IPS DF 6.9 (cell line): ENCODE measurements around the gene IGSF8.

Experiments used
- DNase-seq: peaks from one replicate; pipeline ENCODE4 v3.0.0-alpha.2; 2013; ENCODE audit warnings: low read depth, low spot score
- H3K27ac ChIP-seq: one replicate; pipeline ENCODE4 v1.5.1; 2013; ENCODE audit warnings: low read length, control low read depth
- H3K27me3 ChIP-seq: 2 replicates; pipeline ENCODE4 v1.6.1; 2013; ENCODE audit warnings: mild to moderate bottlenecking, low read length; ENCODE audit not compliant: control insufficient read depth, insufficient read depth
- H3K36me3 ChIP-seq: 2 replicates; pipeline ENCODE4 v1.6.1; 2013; ENCODE audit warnings: low read length; ENCODE audit not compliant: control insufficient read depth, insufficient read depth
- H3K4me1 ChIP-seq: 2 replicates; pipeline ENCODE4 v1.6.1; 2013; ENCODE audit warnings: low read length; ENCODE audit not compliant: control insufficient read depth, insufficient read depth
- H3K4me3 ChIP-seq: 2 replicates; pipeline ENCODE4 v1.5.1; 2013; ENCODE audit warnings: mild to moderate bottlenecking, low read length
- H3K9me3 ChIP-seq: 2 replicates; pipeline ENCODE4 v1.6.1; 2013; ENCODE audit warnings: low read length, inconsistent platforms; ENCODE audit not compliant: control insufficient read depth, insufficient read depth
- WGBS: extraction: QIAGEN DNeasy Blood & Tissue Kit; methylation state at CpG from one replicate; pipeline ENCODE4 v1.1.7; 2013; ENCODE audit warnings: mixed read lengths, missing lambda C conversion rate; ENCODE audit not compliant: insufficient read length, insufficient coverage; 5-methylcytosine and 5-hydroxymethylcytosine counted together

Gene IGSF8

DNA sequence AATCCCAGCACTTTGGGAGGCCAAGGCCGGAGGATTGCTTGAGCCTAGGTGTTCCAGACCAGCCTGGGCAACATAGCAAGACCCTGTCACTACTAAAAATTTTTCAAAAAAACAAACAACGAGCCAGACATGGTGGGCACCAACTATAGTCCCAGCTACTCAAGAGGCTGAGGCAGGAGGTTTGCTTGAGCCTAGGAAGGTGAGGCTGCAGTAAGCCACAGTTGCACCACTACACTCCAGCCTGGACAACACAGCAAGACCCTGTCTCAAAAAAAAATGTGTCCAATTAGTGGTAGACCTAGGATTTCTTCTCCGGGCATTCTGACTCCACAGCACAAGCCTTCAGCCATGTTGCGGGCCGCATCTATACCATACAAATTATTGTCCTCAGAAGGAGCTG, 6.7 kb upstream of the IGSF8 start:
- no peak overlapping the region for H3K4me3 ChIP-seq

DNA sequence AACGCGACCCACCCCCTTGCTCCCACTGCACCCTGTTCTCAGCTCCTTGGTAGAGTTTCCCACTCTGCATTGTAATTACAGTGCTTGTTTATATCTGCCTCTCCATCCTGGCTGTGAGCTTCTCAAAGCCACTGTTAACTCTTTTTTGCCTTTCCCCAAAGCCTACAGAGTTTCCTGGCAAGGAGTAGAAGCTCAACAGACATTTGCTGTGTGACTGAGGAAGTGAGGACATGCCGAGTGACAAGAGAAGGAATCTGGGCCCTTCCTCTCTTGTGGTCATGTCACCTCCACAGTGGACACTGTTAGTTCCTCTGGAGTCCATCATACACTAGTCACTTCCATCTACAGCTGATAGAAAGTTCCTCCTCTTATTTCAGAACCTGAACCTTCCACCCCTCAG, 6.1 kb upstream of the IGSF8 start:
- no peak for DNase-seq
- H3K36me3 ChIP-seq, result no peaks in the 10 kb centered on the region
- H3K27me3 ChIP-seq, result no peaks in the 10 kb centered on the region
- no peak overlapping the region for H3K4me3 ChIP-seq
- WGBS, result no CpG with 5 or more reads among the region's 3 CpGs
- H3K9me3 ChIP-seq, result no peaks in the 10 kb centered on the region
- peaks cover 2% of the 10 kb centered on the region; the same call in 1 of the 2 replicates for H3K4me1 ChIP-seq
- no peak overlapping the region for H3K27ac ChIP-seq

More for the DNA sequence above, 6.7 kb upstream of the IGSF8 start:
- Histone ChIP-seq H3K4me1 (peaks cover 3% of the 10 kb centered on the region; the same call in 1 of the 2 replicates), H3K27ac (no peak overlapping the region), H3K36me3 (no peaks in the 10 kb centered on the region), H3K27me3 (no peaks in the 10 kb centered on the region), H3K9me3 (no peaks in the 10 kb centered on the region)
- no CpG with 5 or more reads among the region's 5 CpGs for WGBS
- no peak for DNase-seq

DNA sequence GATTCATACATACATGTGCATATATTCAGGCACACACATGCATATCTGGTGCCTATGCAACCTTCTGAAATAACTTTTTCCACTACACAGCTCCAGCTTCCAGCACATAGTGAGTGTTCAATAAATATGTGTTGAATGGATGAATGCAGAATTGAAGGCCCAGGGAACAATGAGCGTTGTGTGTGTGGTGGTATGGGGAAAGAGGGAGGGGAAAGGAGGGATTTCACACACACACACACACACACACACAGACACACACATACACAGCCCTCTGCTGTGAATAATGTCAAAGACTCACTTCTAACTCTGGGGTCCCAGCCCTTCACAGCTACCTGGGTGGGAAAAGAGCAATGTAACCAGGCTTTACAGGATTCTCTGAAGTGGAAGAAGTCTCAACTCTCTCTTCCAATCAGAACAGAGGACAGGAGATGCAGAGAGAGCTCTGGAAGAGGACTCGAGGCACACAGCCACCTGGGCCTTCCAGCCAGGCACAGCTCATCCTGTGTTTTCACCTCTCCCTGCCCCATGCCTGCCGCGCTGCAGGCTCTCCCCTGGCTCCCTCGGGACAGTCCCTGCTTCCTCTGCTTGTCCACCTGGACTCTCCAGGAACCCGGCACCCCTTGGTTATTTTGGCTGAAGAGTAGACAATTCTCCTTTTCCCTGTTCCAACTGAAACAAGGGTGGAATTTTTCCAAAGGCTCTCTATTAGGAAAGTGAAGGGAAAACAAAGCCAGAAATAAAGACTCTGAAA, 5.4 kb upstream of the IGSF8 start:
- H3K27me3 ChIP-seq, result no peaks in the 10 kb centered on the region
- H3K4me3 ChIP-seq, result no peak overlapping the region
- no peak for DNase-seq
- H3K27ac ChIP-seq, result no peak overlapping the region
- H3K36me3 ChIP-seq, result no peaks in the 10 kb centered on the region
- no CpG with 5 or more reads among the region's 6 CpGs for WGBS
- no peaks in the 10 kb centered on the region for H3K9me3 ChIP-seq
- peaks cover 2% of the 10 kb centered on the region; the same call in 1 of the 2 replicates for H3K4me1 ChIP-seq

DNA sequence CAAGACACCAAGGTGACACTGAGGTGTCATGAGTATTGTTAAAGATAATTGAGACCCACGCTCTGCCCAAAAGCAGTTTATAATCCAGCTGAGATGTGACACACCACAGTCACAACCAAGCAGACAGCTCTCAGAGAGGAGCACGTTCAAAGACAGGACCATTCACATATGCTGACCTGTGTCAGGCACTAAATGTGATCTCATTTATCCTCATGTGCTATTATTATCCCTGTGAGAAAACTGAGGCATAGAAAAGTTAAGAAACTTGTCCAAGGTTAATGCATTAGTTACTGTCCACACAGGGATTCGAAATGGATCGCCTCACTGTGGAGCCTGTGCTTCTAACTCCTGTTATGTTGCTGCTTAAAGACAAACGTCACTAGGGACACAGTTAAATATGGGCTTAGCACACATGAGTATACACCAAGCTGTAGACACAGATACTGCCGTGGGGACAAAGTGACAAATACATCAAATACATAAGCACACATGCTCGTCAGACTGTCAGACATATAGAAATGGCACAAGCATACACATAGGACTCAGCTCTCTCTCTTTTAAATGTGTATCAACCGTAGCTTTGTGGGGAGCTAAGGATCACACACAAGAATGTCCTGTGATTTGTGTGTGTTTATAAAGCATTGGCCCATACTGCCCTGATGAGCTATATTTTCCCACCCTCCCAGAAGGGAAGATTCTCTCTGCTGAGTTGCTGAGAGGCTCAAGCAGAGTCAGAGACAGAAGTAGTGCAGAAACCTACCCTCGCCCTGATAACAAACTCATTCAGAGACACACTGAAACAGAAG, 3.5 kb upstream of the IGSF8 start:
- Histone ChIP-seq H3K4me3 (no peak overlapping the region), H3K27ac (no peak overlapping the region), H3K36me3 (no peaks in the 10 kb centered on the region), H3K9me3 (no peaks in the 10 kb centered on the region), H3K27me3 (no peaks in the 10 kb centered on the region), H3K4me1 (peaks cover 10% of the 10 kb centered on the region)
- no CpG with 5 or more reads among the region's 9 CpGs for WGBS
- DNase-seq, result no peak

DNA sequence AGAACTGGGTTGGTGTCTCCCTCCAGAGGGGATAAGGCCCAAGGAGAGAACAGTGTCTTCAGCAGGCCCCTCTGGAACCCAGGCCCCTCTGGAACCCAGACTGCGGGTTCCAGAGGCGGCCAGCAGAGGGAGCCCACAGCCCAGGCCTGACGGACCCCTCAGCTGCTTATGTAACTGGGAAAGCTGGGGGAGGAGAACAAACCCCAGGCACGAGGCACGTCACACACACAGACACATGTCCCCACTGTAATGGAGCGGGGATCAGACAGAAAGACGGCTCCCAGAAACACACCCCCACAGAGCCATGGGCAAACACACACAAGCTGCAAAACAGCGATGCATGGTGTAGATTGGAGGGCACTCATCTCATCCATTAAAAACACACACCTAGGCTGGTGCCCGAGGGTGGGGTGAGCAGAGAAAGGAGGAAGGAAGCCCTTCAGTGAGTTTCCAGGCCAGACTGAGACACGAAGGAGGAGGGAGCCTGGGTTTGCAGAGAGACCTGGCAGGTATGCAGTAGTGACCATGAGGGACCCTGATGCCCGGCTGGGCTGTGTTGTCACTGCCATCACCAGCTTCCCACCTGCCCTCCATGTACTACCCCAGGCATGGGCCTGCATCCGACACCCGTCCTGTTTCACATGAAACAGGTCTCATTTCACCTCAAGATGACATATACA, 2.8 kb upstream of the IGSF8 start:
- DNase-seq, result no peak
- Histone ChIP-seq H3K9me3 (no peaks in the 10 kb centered on the region), H3K4me1 (peaks cover 17% of the 10 kb centered on the region), H3K27me3 (no peaks in the 10 kb centered on the region), H3K36me3 (no peaks in the 10 kb centered on the region), H3K4me3 (no peak overlapping the region), H3K27ac (no peak overlapping the region)
- WGBS, result no CpG with 5 or more reads among the region's 13 CpGs

DNA sequence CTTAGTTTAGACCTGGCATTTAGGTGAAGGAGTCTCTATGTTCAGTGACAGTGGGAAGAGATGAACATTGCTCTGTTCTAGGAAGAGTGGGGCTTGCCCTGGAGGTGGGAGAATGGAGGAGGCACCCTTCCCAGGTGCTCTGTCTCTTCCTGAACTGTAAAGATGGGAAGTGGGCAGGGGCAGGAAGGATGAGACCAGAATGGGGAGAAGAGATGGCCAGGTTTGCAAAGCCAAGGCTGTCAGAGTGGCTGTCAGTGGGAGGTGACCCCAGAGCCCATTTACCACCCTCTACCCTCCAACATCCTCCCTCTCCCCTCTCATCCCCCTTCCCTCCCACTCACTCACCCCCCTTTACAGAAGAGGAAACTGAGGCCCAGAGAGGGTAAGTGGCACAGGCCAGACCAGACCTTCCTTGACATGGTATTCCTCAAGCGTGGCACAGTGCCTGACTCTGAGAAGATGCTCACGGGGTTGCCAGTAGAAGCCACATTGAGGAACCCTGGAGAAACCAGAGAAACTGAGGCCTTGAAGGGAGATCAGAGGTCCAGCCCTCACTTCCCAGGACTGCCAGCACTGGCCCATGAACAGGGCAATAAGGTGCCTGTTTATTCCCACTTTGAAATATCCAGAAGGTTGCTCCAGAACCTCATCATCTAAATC, 1.4 kb upstream of the IGSF8 start:
- peaks cover 2% of the 10 kb centered on the region for H3K36me3 ChIP-seq
- DNase-seq, result no peak
- WGBS, result no CpG with 5 or more reads among the region's 2 CpGs
- H3K4me1 ChIP-seq, result peaks cover 24% of the 10 kb centered on the region
- H3K4me3 ChIP-seq, result no peak overlapping the region
- no peak overlapping the region for H3K27ac ChIP-seq
- no peaks in the 10 kb centered on the region for H3K9me3 ChIP-seq
- no peaks in the 10 kb centered on the region for H3K27me3 ChIP-seq

DNA sequence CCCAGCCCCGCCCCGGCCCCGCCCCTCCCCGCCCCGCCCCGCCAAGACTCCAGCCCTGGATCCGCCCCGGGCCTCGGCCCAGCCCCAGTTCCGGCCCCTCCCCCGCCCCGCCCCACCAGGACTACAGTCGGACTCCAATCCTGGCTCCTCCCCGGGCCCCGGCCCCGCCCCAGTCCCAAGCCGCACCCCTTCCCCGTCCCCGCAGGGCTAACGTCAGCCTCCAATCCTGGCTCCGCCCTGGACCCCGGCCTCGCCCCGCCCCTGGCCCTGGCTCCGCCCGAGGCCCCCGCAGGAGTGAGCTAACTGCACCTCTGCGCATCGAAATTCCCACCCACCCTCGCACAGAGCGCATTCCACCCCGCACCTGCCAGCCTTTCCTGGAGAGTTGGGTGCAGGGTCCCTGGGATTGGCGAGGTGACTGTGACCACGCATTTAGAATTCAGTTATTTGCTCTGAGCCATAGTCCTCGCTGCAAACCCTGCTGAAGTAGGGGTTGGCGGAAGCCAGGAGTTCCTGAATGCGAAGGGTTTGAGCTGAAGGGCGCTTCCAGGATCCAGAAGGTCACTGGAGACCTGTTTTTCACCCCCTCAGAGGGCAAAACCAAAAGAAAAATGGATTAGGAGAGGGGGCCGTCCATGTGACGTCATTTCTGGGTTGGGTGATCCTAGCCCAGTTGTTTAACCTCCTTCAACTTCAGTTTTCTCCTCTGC, 588 bp upstream of the IGSF8 start:
- H3K9me3 ChIP-seq, result no peaks in the 10 kb centered on the region
- DNase-seq, result no peak
- H3K36me3 ChIP-seq, result peaks cover 6% of the 10 kb centered on the region
- no peaks in the 10 kb centered on the region for H3K27me3 ChIP-seq
- WGBS, result no CpG with 5 or more reads among the region's 40 CpGs
- H3K27ac ChIP-seq, result no peak overlapping the region
- peak overlapping the region; percentile 6; the same call in 1 of the 2 replicates for H3K4me3 ChIP-seq
- peaks cover 24% of the 10 kb centered on the region for H3K4me1 ChIP-seq

DNA sequence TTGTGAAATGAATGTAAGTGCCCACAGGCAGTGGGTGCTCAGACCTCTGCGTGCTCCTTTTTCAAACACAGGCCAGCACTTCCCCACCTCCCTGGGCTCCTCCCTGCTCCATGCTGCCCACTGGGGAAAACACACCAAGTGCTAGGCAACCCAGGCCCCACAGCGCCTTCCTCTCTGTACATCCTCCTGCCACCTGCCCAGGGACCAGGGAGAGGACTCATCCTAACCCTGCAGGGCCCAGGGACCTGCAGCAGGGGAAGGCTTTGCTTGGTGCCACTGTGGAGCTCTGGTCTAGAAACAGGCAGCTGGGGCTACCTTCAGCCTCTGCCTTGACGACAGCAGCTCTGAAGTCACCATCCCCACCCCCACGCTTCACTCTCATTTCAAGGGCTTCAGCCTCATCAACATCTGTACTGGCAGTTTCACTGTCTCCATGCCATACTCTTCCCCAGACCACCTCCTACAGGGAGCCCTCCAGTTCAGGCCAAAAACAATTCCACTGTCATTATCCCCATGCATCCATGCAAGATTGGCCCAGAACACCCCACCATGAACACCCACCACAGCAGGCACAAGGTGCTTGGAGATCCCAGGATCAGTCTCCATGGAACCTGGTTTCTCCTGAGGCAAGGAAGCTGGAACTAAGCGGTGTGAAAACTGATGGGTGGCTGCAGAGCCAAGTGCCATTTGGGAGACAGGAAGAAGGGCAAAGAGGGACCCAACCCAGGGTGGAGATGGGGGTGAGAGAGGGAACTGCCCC, 1.1 kb downstream of the IGSF8 start:
- H3K9me3 ChIP-seq, result no peaks in the 10 kb centered on the region
- peak overlapping the region; percentile 62; the same call in 1 of the 2 replicates for H3K4me3 ChIP-seq
- WGBS, result no CpG with 5 or more reads among the region's 5 CpGs
- peaks cover 24% of the 10 kb centered on the region for H3K4me1 ChIP-seq
- H3K27ac ChIP-seq, result no peak overlapping the region
- no peak for DNase-seq
- H3K36me3 ChIP-seq, result peaks cover 19% of the 10 kb centered on the region
- H3K27me3 ChIP-seq, result no peaks in the 10 kb centered on the region

DNA sequence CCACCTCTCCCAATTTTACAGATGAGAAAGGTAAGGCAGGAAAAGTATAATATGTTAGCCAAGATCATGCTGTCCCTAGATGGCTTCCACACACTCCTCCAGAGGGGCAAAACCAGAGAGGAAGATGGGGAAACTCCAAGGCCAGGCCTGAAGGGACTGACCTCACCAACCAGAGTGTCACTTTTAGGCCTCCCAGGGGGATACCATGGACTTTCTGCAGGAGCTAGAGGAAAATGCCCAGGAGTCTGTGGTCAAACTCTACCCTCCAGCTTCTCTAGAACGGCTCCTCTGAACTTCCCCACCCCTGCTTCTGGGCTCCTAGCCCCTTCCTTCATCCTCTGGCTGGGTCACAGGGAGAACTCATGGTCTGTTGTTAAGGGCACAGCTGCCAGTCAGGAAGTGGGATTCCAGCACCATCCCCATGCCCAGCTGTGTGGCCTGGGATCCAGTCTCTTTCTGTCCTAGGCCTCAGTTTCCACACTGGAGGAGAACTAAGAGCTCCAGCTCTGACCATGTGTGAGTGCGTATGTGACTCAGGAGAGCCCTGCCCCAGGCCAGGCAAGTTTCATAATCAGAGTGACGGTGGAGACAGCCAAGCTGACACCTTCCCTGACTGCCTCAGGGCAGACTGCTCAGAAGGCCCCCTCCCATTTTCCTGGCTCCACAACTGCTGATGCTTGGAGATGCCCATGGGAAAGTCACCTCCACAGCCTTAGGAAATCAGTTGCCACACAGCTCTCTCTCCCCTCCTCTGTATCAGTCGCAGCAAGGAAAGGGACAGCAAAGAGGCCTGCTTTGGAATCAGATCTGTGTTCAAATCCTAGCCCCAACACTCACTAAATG, 1.9 kb downstream of the IGSF8 start:
- Histone ChIP-seq H3K9me3 (no peaks in the 10 kb centered on the region), H3K4me1 (peaks cover 24% of the 10 kb centered on the region), H3K27me3 (no peaks in the 10 kb centered on the region), H3K36me3 (peaks cover 22% of the 10 kb centered on the region), H3K27ac (no peak overlapping the region), H3K4me3 (no peak overlapping the region)
- DNase-seq, result no peak
- no CpG with 5 or more reads among the region's 4 CpGs for WGBS
